Adrenal gland (tissue), 12 donors: ENCODE results near the gene KDM1A. TPM values are rescaled to one million over a fixed set of nuclear protein-coding genes. Genes with fewer than 3 reads are reported as not detected.
A peak's percentile ranks its signal among the peaks of the same experiment; 100 is the strongest.

ENCODE experiments used
- DNase-seq, 7 donors: peaks; one replicate each; pipeline ENCODE4 v3.0.0-alpha.2; 2019 to 2020
- H3K27ac ChIP-seq, 5 donors: fragments of 200-600 bp; sonication (generic) in 4 of 5; 1 replicate in 3 of 5; 2 replicates in 2 of 5; pipeline versions ENCODE4 v1.5.1 to v1.8.0; 2016 to 2020; ENCODE audit warnings: mild to moderate bottlenecking in 1 of 5
- H3K27me3 ChIP-seq: fragments of 200-600 bp; 2 replicates; pipeline ENCODE4 v1.8.0; 2021
- H3K36me3 ChIP-seq, 2 donors: fragments of 200-600 bp; replicated peaks in 1 of 2; 1 replicate in 1 of 2; 2 replicates in 1 of 2; pipeline versions ENCODE4 v1.5.1 to v1.8.0; 2018 to 2022
- H3K4me1 ChIP-seq, 2 donors: fragments of 200-600 bp; replicated peaks in 1 of 2; 1 replicate in 1 of 2; 2 replicates in 1 of 2; pipeline versions ENCODE4 v1.5.1 to v1.8.0; 2018 to 2021
- H3K4me3 ChIP-seq, 4 donors: fragments of 200-600 bp; sonication (generic) in 3 of 4; one replicate each; pipeline ENCODE4 v1.5.1; 2016 to 2018
- H3K9me3 ChIP-seq, 3 donors: fragments of 200-600 bp; sonication (generic) in 1 of 3; replicated peaks in 1 of 3; 1 replicate in 2 of 3; 2 replicates in 1 of 3; pipeline versions ENCODE4 v1.5.1 to v1.8.0; 2016 to 2021
- CTCF ChIP-seq, 6 experiments: fragments of 450-650 bp in 4 of 6; fragments of 200-600 bp in 2 of 6; sonication (generic) in 1 of 6; IDR thresholded peaks; 1 replicate in 5 of 6; 2 replicates in 1 of 6; pipeline versions ENCODE4 v1.5.1 to v1.8.0; 2016 to 2021; ENCODE audit warnings: antibody characterized with exemption in 6 of 6, mild to moderate bottlenecking in 2 of 6, moderate library complexity in 1 of 6
- POLR2A ChIP-seq, 2 donors: fragments of 450-650 bp; IDR thresholded peaks; one replicate each; pipeline ENCODE4 v1.6.1; 2017; ENCODE audit warnings: antibody characterized with exemption in 2 of 2, mild to moderate bottlenecking in 2 of 2, moderate library complexity in 1 of 2
- WGBS, 4 donors: extraction: QIAGEN DNeasy Blood & Tissue Kit in 2 of 4; methylation state at CpG; one replicate each; pipeline versions ENCODE4 v1.1.5 to v1.1.7; 2013 to 2017; 5-methylcytosine and 5-hydroxymethylcytosine counted together
- intact Hi-C, 2 donors: fragments of 100-400 bp; cut with DNase I; formaldehyde crosslinking; loops; one replicate each; pipeline versions ENCODE4 v1.14.1 to v1.15.0; 2022 to 2023
- polyA plus RNA-seq, 3 donors: library from polyadenylated mRNA; stranded (reverse); fragments of 200-250 nt in 2 of 3; fragments of 350-450 nt in 1 of 3; fragmentation: Illumina TruSeq in 1 of 3; extraction: RNeasy Lipid Tissue Mini Kit (QIAGEN cat#74804) in 1 of 3; gene quantifications; one replicate each; pipeline ENCODE4 v1.2.3, GENCODE V29; 2013 to 2014
- total RNA-seq, 9 donors: library from RNA; depleted of rRNA in 4 of 9; stranded (reverse); fragments of >200 nt in 4 of 9; fragments of 120-200 nt in 1 of 9; fragmentation: NEBNext Ultra II Directional in 1 of 9; extraction: Animal tissue kit (Norgen Biotek cat#: 25700) in 1 of 9; gene quantifications; one replicate each; pipeline versions ENCODE4 v1.1.0 to v1.2.4, GENCODE V29; 2013 to 2023
- donor health status: healthy with polysubstance abuse.
- donor health status: Bipolar disorder and iron deficiency.
- donor health status: DM: yes; HTN: yes; CAD: no.
- donor health status: DM: no; HTN: no; CAD: no.
- donor health status: DM: no; HTN: no; CAD: no.
- donor health status: DM: yes; HTN: yes; CAD: no.

The KDM1A gene
- total and polyA plus RNA-seq, 12 donors: 25.3 to 87.1 (median 57.8) TPM

- no peaks in the 10 kb centered on the region for H3K27me3 ChIP-seq
- 61 to 71% (median 67%) methylated on average over 5 of the region's 5 CpGs for WGBS, 4 donors
- H3K4me3 ChIP-seq: no peak overlapping the region
- TF ChIP-seq POLR2A (IDR thresholded peaks at IDR 0.05) (no peak), CTCF (IDR thresholded peaks at IDR 0.05) (no peak)
- no peaks in the 10 kb centered on the region for H3K9me3 ChIP-seq
- H3K27ac ChIP-seq: no peak overlapping the region
- intact Hi-C loops: no loop called here
- peak in 1 of 7 donors; percentile 17 for DNase-seq
- H3K36me3 ChIP-seq: no peaks in the 10 kb centered on the region
- H3K4me1 ChIP-seq: no peaks in the 10 kb centered on the region
Measured at GRCh38 chr1:22971611-22972405, 47.5 kb upstream of the KDM1A start.

GRCh38 chr1:22972760-22973159, 46.5 kb upstream of the KDM1A start, which contains the start of gene LACTBL1:
LACTBL1 (minus strand) TSS chr1:22972866; CDS start chr1:22972316, 550 bp downstream.
- WGBS, 4 donors: 80 to 89% (median 83%) methylated on average over 3 to 5 of the region's 5 CpGs; no CpG with 5 or more reads in 1 of the 4 donors
- DNase-seq: peak in 1 of 7 donors; percentile 24
- Histone ChIP-seq H3K27me3 (no peaks in the 10 kb centered on the region), H3K4me1 (no peaks in the 10 kb centered on the region), H3K36me3 (no peaks in the 10 kb centered on the region), H3K27ac (no peak within 1 kb of the TSS), H3K4me3 (no peak within 1 kb of the TSS), H3K9me3 (no peaks in the 10 kb centered on the region)
- TF ChIP-seq POLR2A (IDR thresholded peaks at IDR 0.05) (no peak), CTCF (IDR thresholded peaks at IDR 0.05) (no peak)
- intact Hi-C loops: no loop called here

GRCh38 chr1:22975694-22976093, 43.6 kb upstream of the KDM1A start:
- Histone ChIP-seq H3K4me1 (peaks cover 0 to 4% of the 10 kb centered on the region in 2 donors), H3K4me3 (no peak overlapping the region), H3K36me3 (no peaks in the 10 kb centered on the region), H3K27me3 (no peaks in the 10 kb centered on the region), H3K27ac (peak overlapping the region in 1 of 5 donors; percentile 6), H3K9me3 (no peaks in the 10 kb centered on the region)
- intact Hi-C loops: loop anchor here (2.0 to 5.0 kb wide), 2 partner anchors 209 to 212 kb away; no protein-coding TSS in a partner anchor
- no peak for TF ChIP-seq POLR2A (IDR thresholded peaks at IDR 0.05)
- no peak for TF ChIP-seq CTCF (IDR thresholded peaks at IDR 0.05)
- WGBS, 4 donors: 44 to 53% (median 48%) methylated on average over 2 to 3 of the region's 3 CpGs
- peak in 3 of 7 donors; percentile 30 to 37 (median 33) for DNase-seq

- no peak overlapping the region for H3K4me3 ChIP-seq
- H3K27ac ChIP-seq: peak overlapping the region in 1 of 5 donors; percentile 6
- DNase-seq: no peak
- H3K27me3 ChIP-seq: no peaks in the 10 kb centered on the region
- peaks cover 0 to 4% of the 10 kb centered on the region in 2 donors for H3K4me1 ChIP-seq
- no peaks in the 10 kb centered on the region for H3K9me3 ChIP-seq
- 35 to 49% (median 42%) methylated on average over 4 of the region's 4 CpGs for WGBS, 4 donors
- intact Hi-C loops: loop anchor here (2.0 to 5.0 kb wide), 2 partner anchors 209 to 211 kb away; no protein-coding TSS in a partner anchor
- no peaks in the 10 kb centered on the region for H3K36me3 ChIP-seq
- TF ChIP-seq CTCF (IDR thresholded peaks at IDR 0.05) (no peak), POLR2A (IDR thresholded peaks at IDR 0.05) (no peak)
Measured at GRCh38 chr1:22976127-22976460, 43.2 kb upstream of the KDM1A start.
